ENCODE measurements around the gene CACNA1B. TPM values are rescaled to one million over a fixed set of nuclear protein-coding genes. Genes with fewer than 3 reads are reported as not detected.

Gene CACNA1B
- total RNA-seq, 1 donor from 2014 or later: not detected

DNA sequence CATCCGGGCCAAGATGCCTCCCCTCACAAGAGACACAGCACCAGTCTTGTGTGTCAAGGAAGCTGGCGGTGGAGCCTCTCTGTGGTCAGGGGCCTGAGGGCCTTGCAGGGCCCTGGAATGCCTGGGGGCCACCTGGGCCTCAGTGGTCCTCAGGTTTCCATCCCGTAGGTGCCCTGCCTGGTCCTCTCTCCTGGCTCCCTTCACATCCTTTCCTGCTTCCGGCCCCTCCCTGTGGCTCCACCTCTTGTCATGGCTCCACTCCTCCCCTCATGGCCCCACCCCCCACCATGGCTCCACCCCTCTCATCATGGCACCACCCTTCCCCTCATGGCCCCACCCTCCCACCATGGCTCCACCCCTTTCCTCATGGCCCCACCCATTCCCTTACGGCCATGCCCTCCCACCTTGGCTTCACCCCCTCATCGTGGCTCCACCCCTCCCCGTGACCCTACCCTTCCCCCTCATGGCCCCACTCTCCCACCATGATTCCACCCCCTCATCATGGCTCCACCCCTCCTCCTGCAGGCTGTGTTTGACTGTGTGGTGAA is 175.8 kb downstream of the CACNA1B start:
- peak; percentile 14 for ATAC-seq

DNA sequence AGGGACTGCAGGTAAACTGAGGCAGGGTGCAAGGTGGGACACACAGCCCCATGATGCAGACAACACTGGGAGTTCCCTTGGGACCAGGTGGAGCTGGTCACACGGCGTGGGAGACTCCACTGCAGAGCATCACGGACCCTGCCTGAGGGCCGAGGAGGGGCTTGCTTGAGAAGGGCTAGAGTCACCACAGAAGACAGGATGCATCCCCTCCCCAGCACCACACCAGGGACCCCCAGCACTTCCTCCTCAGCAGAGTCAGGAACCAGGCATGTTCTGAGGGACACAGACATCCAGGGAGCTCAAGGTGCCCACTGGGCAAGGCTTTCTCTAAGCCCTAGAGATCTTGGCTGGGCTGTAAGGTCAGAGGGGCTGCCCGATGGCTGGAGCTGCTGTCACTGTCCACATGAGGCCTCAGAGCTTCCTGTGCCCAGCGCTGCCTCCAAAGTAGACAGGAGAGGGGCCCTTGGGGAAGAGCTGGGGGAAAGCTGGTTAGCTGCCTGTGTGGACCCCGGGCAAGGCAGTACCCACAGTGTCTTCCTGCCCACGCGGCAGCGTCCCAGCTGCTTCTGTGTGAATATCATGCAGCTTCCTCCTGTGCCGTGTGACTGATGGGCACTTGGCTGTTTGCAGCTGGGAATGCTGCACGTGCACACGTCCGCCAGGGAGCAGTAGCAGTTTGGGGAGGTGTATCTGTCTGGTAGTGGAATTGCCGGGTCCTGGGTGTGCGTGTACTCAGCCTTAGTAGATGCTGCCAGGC is 176.6 kb downstream of the CACNA1B start:
- ATAC-seq: no peak

DNA sequence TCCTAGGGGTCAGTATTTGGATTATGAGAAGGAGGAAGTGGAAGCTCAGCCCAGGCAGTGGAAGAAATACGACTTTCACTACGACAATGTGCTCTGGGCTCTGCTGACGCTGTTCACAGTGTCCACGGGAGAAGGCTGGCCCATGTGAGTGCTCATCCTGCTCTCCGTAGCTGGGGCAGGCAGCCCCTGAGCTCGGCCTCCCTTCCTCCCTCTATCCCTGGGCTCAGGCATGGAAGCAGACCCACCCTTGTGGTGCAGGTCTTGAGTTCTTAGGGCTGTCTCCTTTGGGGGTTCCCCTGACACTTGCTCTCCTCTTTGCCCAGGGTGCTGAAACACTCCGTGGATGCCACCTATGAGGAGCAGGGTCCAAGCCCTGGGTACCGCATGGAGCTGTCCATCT is 180.1 kb downstream of the CACNA1B start:
- ATAC-seq: no peak

DNA sequence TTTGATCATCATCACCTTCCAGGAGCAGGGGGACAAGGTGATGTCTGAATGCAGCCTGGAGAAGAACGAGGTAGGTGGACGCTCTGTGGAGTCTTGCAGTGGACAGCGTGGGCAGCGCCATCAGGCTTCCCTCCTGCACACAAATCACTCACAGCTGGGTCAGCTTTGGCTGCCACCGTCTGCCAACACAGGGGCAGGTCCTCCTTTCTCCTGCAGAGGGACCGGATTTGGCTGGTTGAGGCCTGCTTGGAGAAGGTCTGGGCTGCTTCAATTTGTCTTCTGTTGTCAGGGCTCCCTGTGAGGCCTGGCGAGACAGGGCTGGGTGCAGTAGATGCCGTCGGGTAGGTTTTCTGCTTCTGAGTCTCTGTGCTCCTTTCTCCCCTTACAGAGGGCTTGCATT is 180.6 kb downstream of the CACNA1B start:
- no peak for ATAC-seq

DNA sequence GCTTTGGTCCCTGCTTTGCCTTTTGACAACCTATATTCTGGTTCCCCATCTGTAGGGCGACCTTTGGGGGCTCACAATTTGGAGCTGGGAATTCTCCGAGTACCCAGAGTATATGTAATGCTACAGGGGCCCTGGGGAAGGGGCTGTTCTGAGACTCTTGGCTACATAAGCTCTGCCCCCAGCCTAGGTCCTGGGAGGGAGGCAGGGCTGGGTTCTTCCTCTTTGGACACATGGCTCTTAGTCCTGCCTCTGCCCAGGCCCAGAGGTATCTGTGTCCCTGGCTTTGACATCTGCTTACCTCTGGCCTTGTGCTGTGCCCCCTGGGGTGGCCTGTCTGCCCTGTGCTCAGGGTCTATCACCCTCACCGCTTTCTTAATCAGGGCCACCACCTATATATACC is 181.6 kb downstream of the CACNA1B start:
- ATAC-seq: no peak

DNA sequence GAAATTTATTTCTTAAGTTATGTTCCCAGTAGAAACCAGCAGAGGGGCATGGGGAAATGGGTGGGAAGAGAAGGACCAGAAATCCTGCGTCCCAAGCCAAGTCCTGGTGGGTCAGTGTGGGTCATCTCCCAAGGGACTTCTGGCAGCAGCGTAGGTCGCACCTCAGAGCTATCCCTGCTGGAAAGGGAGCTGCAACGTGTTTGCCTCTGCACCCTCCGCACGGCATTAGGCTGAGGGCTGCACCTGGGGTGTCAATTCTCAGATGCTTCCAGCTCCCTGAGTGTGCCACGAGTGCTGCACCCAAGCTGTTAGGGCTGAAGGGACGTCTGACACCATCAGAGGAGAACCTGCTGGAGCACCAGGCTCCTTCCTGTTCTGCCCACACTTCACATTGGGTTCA is 182.8 kb downstream of the CACNA1B start:
- ATAC-seq: no peak

DNA sequence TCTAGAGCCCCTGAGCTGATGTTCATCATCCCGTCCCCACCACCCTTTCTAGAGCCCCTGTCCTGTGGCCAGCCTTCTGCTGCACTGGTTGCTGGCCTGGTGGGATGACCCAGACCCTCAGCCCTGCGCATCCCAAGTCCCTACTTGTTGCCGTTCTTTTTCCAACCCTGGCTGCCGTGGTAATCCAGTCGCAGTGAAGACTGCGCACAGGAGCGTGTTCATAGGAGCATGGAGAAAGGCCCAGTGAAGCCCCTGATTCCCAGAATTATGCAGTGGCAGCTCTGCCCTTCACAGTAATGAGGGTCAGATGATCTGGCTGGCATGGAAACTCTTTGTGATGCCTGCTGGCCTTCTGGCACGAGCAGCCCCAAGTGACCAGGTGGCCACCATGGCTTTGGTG is 183.3 kb downstream of the CACNA1B start:
- ATAC-seq: no peak

DNA sequence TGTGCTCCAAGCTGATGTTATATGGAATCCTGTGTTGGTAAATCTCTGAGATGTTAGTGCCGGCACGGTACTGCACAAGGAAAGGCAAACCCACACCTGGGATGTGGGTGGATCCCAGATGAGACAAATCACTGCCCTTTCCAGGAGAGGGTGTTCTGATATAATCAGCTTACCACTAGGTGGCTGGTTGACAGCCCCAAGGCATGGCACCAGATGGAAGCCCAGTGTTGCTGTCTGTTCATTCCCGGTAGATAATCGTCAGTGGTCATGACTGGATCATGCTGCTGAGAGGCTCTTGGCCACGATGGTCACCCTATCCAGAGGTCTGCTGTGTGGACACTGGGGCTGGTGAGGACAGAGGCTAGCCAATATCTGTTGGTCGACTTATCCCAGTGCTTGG is 184.0 kb downstream of the CACNA1B start:
- no peak for ATAC-seq

DNA sequence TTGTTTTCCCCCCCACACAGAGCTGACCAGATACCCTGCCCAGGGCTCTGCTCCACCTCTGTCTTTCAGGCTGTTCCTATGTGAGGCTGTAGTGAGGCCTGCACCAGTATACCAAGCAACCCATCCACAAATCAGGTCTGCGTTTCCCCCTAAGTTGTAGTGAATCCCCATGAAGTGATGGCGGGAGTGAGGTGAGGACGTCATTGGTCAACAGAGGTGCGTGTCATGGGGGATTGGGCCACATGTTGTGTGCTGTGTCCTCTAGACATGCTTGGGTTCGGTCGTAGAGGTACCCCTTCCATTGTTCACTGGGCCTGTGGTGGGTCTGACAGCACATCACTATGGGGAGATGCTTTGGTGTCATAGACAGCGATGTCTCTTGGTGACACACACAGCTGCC is 184.6 kb downstream of the CACNA1B start:
- no peak for ATAC-seq

DNA sequence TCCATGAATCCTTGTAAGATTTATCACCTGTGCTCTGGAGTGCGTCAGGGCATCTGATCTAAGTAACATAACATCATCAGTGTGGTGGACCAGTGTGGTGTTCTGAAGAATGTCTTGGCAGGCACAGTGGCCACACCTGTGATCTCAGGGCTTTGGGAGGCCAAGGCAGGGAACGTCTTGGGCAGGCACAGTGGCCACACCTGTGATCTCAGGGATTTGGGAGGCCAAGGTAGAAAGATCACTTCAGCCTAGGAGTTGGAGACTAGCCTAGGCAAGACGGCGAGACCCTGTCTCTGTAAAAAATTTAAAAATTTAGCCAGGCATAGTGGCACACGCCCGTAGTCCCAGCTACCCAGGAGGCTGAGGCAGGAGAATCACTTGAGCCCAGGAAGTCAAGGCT is 185.5 kb downstream of the CACNA1B start:
- no peak for ATAC-seq

DNA sequence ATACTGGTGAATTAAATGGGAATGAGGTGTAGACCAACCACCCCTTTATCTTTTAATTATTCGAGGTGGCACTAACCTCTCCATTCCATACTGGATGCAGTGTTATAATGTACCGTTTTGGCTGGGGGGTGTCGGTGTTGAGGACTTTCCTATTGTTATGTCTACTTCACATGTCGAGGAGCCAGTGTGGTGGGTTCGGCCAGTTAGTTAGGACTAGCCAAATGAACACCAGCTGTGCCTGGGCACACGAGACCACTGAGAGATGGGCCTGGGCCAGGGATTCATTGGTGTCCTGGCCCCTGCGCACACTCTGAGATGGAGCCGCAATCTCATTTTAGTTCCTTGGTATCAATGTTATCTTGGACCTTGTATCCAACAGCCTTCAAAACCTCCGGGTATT is 186.2 kb downstream of the CACNA1B start:
- ATAC-seq: no peak

DNA sequence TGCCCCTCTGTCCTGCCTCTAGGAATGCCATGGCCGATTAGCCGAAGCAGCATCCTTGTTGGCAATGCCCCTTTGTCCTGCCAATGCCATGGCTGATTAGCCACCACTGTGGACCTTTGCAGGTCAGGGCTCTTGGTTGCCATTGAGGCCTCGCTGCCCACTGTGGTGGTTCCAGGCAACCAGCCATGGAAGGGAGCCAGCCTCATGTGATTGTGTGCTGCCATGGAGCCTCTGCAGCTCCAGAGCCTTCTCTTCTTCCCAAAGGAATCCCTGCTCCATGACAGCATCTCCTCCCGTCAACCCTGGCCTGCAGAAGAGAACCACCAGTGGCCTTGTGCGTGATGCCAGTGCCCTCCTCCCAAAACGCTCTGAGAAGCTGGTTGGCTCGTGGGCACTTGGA is 187.0 kb downstream of the CACNA1B start:
- no peak for ATAC-seq

DNA sequence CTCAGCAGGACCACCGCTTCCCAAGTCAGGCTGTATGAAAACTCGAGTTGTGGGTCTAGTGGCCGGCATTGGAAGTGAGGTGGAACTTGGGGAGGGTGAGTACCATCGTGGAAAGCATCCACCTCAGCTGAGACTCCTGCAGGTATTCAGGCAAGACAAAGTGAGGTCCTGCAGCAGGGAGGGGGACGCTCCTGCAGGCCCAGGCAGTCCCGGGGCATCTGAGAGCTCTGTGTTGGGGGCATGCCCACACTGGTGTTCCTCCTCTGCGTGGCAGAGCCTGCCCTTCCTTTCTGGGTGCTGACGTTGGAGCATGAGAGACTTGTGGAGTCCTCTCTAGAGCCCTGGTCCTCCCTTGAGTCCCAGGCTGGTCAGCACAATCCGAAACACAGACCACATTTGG is 187.7 kb downstream of the CACNA1B start:
- ATAC-seq: no peak

DNA sequence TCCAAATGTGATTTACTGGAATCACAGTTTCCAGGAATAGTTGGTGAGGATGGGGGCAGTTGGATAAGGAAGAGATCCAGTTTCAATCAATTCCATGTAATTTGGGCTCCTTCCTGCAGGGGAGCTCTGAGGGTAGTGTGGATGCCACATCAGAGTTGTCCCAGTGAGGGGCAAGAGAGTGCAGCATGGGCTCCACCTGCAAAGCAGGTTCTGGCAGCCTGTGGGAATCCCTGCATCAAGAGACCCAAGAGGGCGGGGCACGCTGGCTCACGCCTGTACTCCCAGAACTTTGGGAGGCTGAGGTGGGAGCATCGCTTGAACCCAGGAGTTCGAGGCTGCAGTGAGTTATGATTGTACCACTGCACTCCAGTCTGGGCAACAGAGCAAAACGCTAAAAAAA is 188.5 kb downstream of the CACNA1B start:
- ATAC-seq: no peak

DNA sequence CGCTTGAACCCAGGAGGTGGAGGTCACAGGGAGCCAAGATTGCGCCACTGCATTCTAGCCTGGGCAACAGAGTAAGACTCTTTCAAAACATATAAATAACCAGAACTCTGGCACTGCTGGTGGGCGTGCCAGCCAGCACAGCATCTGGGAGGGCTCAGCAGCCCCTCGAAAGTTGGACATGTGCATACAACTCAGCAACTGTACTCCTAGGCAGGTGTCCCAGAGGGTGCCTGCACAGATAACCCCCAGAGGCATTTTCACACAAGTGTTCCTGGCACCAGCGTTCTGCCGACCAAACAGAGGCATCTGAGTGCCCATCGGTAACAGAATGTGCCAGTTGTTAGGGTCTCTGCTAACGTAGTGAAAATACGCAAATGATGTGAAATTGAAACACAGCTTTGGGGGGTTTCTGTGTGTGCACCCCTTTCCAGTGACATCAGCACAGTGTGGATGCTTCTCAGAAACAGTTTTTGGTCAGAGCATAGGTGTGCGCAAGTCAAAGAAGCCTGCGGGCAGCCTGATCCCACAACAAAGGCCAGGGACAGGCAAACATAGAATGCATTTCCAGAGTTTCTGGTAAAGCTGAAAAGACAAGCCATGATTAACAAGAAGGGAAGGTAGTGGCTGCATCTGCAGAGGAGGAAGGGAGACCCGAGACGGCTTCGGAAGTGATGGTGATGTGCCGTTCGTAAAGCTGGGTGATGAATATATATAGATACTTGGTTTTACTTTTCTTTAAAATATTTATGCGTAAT is 190.2 kb downstream of the CACNA1B start:
- ATAC-seq: no peak

DNA sequence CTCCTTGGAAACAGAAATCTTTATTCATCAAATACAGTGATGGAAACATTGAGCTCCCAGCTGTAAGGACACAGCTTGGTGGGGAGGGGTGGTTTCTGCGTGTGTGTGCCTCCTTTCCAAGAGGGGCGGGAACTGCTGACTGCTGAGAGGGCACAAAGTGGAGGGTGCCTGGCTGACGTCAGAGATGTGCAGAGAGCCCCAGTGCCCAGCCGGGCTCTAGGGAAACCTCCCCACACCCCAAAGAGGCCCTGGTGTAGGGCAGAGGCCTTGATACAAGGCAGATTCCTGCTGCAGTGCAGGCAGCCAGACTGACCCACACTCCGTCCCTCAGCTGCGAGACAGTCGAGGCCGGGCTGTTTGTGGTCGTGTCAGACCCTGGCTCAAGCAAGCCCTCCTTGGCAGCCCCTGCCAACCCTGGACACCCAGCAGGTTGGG is 191.0 kb downstream of the CACNA1B start:
- ATAC-seq: no peak

DNA sequence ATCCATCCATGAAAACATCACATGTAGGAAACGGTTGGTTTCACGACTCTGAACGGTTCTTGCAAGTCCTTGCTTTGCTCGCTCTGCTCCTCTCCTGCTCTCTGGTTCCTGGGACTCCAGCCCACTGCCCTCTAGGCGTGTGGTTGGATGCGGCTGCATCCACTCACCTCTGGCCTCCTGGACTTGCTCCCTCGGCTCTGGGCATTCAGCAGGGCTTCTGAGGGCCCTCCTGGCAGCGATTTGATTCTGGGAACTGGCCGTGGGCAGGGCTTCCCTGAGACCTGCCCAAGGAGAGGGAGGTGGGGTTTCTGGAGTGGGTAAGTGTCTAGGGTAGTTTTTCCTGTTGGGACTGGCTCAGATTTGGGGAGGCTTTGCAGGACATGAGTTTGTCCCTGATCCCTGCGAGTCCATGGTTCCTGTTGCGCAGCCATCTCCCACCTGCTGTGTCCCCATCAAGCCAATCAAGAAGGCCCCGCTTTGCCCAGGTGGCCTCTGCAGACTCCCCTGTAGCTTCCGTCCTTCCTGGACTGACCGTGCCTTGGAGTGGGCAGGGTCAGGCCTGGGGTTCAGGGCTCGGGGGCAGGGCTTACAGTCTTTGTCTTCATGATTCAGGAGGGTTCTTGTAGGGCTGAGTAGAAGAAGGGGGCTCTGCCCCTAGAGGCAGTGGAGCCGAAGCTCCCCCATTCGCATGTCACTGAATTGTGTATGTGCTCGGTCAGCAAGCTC is 192.3 kb downstream of the CACNA1B start:
- no peak for ATAC-seq

DNA sequence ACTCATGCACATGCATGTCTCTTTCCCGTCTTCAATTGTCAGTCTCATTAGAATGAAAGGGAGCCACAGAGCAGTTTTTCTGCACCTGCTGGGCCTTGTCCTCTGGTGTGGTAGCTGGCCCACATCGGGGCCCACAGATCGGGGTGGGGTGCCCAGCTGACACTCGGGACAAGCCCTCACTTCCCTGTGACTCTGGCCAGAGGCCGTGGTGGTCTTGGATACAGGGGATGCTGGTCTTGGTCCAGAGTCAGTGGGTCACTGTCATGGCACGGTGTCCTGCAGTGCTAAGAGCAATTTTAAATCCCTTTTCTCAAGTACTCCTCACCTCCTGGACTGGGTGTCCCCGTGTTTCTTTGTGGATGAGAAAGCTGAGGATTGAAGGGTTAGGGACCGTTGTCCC is 193.2 kb downstream of the CACNA1B start:
- ATAC-seq: no peak

DNA sequence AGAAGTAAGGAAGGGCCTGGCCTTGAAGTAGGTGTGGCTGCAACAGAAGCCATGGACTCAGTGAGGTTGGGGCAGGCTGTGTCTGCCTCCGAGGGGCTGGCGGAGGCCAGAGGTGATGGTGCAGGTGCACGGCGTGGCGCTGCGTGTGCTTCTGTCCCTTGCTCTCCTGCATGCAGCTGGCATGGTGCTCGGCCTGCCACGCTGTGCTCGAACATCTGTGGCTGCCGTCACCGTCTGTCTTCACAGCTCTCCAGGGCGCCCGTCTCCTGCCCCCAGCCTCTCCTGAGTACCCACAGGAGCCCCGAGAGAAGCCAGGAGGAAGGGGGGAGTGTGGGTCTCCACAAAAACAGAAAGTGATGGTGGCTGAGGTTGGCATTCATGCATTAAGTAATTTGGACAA is 193.7 kb downstream of the CACNA1B start:
- ATAC-seq: no peak

DNA sequence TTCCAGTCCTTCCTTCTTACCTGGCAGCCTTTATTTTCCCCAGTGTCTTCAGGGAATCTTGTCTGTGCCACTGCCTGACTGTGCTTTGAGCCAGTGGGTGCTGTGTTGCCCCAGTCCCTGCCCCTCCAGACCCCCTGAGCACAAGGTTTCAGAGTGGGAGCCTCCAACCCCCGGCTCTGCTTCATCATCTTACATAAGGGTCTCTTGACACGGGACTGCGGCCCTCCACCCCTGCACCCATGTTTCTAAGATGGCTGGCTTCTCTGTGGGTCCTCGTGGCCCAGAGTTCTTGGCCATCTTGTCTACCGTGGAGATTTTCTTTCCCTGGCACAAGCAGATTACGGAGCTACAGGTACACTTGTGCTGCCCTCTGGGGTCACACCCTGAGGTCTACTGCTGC is 194.1 kb downstream of the CACNA1B start:
- no peak for ATAC-seq

DNA sequence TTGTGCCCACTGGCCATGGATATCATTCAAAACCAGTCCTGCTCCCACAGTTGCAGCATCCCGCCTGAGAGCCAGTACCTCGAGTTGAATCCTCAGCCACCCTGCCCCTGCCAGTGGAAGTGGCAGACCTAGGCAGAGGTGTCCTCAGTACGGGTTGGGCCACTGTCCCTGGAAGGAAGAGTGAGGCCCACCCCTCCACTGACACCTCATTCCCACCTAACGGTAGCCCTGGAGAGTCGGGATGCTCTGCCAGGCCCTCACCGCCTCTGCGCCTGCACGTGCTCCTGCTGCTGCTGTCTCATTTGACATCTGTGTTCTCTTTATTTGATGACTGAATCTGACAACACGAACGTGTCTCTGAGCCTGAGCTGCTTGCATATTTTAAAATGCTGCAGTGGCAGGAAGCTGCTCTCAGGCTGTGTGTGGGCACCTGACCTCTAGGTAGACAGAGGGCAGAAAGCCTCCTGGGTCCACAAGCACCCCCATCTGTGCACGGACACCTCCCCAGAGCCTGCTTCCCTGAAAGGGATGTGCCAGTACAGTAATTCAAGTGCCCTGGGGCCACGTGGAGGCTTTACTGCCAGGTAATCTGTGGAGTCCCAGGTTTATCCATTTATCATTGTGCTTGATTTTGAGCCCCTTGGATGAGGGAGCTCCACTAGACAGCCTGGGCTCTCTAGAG is 194.7 kb downstream of the CACNA1B start:
- ATAC-seq: no peak

DNA sequence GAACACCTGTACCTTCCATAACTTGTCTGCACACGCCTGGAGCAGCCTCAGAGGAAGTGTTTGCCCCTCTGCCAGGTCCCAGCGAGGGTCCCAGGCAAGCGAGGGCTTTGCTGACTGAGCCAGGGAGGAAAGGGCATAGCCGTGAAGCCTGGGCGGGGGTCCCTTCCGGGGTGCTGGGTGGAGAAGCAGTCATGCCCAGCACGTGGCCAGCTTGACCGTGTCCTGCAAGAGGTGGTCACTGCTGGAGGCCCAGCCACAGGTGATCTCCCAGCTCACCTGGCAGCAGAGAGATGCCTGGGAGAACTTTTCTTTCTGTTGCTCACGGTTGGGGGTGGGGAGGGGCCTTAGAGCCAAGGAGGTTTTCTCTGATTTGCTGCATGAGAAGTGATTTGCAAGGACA is 195.3 kb downstream of the CACNA1B start:
- no peak for ATAC-seq

DNA sequence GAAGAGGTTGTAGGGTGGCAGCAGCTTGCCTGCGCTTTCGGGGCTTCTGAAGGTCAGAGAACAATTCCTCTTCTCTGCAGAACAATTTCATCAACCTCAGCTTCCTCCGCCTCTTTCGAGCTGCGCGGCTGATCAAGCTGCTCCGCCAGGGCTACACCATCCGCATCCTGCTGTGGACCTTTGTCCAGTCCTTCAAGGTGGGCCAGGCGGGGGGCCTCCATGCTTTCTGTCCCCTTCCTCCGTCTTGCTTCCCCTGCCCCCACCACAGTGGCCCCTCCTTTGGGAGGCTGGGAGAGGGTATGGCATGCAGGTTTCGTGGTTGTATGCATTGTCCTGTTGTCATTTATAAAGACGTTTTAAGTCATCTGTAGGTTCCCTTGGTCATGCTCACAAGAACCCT is 195.8 kb downstream of the CACNA1B start:
- ATAC-seq: no peak

All from esophagus mucosa (tissue), 1 donor.